Measurements from ENCODE around the gene HDAC9.

HDAC9 gene

DNA sequence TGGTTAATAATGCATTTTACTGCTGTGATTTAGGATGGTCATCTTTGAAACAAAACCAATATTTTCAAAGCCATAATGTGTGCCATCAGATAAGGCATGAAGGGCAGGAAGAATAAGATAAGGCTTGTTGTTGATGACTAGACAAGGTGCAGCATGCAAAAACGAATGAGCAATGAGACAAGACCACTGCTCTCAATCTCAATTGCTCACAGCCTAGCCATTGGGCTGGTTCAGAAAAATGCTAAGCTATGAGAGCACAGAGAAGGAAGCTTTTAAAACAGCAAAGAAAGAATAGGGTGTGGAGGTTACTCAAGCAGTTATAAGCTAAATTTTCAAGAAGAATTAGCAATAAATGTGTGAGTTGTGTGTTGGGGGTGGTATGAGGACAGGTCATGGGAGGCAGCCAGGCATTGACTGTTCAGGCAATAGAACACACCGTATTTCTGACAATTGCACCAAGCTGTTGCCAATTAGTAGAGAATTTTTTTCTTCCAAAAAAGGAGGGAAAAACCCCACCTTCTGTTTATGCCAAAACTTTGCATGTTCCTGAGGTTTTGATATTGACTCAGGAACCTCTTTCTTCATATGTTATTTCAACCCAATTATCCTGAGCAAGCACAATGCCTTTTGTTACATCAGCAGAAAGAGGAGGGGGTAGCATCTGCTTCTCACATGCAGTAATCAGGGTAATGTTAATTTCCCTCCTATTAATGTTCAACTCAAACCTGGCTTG is 276.5 kb downstream of the HDAC9 start:
- in situ Hi-C loops (cut with MboI; ENCODE audit: low sequenced_read_pairs): no loop called here

DNA sequence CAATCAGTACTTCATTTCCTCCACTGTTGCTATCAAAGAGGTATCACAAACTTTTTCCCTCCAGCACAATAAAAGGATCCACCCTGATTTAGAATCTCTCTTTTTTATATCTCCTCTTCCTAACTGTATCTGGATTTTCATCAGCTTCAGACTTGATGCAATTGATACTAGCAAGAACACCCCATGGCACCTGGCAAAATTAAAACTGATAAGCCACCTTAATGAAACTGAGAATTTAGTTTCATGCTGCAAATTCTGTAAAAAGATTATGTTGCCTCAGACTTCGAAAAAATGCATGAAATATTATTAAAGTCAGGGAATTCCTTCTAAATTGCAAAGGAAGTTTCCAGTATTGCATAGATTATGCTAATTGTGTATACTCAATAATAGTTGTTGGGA is 277.0 kb downstream of the HDAC9 start:
- in situ Hi-C loops (cut with MboI; ENCODE audit: low sequenced_read_pairs): no loop called here

DNA sequence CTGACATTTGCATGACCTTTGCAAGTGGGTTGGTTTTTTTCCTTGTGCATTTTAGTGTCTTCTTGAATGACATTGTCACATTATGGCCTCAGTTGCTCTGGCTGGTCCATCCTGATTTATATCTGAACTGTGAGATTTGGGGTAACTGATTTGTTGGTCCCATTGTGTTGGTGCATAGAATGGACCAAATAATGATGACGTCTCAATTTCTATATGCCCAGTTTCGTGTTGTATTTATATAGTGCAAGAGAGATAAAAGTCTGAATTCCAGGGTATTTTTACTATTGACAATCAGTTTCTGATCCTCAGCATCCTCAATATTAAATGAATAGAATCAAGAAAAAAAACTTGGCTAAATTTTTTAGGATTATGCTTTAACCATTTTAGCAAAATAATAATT is 281.8 kb downstream of the HDAC9 start:
- in situ Hi-C loops (cut with MboI; ENCODE audit: low sequenced_read_pairs): no loop called here

DNA sequence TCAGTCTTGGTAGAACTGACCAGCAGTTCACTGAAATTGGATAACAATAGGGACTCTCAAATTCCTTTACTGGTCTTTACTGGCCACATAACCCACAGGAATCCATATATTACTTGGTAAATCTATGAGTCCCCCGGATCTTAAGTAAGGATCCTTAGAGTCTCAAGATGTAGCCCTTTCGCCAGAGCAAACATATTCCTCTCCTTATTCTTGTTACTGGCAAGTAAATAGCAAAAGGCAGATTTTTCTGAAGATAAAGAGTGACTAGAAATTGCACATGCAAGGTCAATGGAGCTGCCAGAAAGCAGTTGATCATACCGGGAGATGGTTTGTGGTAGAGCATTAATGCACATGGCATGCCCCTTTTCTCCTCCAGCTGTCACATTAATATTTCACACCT is 283.0 kb downstream of the HDAC9 start:
- in situ Hi-C loops (cut with MboI; ENCODE audit: low sequenced_read_pairs): no loop called here

DNA sequence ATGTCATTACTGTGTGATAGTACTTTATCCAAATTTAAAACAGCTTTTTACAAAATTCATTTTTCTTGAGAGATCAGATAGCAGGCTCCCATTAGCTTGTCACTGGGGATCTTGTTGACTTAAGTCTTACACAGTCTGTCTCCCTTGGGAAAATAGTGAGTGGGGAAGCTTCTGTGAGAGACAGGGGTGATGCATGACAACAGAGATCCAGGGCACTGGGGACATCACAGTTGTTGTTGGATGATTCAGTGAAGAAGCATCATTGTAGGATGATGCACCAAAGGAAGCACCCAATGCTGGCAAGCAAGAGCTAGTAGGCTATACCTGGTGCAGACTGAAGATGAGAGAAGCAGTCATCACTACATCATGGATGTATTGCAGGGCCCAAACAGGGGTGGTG is 284.7 kb downstream of the HDAC9 start:
- in situ Hi-C loops (cut with MboI; ENCODE audit: low sequenced_read_pairs): no loop called here

DNA sequence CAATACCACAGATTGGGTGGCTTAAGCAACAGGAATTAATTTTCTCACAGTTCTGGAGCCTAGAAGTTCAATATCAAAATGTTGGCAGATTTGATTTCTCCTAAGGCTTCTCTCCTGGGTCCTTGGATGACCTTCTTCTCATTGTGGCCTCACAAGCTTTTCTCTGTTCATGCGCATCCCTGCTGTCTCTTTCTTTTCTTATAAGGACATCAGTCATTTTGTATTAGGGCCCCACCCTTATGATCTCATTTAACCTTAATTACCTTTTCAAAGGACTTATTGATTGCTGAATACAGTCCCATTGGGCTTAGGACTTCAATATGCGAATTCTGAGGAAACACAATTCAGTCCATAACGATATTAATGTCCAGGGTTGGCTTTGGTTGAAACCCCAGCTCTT is 285.4 kb downstream of the HDAC9 start:
- in situ Hi-C loops (cut with MboI; ENCODE audit: low sequenced_read_pairs): no loop called here

DNA sequence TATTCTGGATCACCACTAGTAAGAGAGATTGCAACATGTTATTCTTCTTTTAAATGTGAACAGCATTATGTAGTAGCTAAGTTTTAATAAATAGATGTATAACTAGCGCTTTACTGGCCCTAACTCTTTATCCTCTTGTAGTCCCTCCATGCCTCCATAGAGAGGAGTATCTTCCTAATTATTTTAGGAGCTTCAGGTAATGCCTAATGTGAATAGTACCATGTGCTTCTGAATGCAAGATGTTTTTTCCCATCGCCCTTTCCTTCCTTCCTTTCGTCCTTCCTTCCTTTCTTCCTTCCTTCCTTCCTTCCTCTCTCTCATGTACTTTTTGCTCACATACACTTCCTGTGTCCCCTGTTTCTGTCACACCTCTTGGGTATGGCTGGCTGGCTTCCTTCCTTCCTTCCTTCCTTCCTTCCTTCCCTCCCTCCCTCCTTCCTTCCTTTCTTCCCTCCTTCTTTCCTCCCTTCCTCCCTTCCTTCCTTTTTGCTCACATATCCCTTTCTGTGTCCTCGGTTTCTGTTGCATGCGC is 290.7 kb downstream of the HDAC9 start:
- in situ Hi-C loops (cut with MboI; ENCODE audit: low sequenced_read_pairs): no loop called here

DNA sequence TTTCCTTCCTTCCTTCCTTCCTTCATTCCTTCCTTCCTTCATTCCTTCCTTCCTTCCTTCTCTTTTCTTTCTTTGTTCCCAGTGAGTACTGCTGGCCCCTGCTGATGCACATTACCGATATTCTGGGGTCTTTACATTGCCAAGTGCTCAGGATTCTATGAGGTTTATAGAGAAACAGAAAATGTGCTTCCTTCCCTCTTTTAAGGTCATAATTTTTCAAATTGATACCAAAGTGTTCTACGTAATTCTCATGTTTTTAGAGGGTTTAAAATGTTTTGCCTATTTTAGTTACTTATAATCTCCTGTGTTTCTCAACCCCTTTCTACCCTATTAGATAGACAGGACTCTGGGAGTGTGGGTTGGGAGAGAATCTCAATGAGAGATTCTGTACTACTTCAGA is 291.2 kb downstream of the HDAC9 start:
- in situ Hi-C loops (cut with MboI; ENCODE audit: low sequenced_read_pairs): no loop called here

DNA sequence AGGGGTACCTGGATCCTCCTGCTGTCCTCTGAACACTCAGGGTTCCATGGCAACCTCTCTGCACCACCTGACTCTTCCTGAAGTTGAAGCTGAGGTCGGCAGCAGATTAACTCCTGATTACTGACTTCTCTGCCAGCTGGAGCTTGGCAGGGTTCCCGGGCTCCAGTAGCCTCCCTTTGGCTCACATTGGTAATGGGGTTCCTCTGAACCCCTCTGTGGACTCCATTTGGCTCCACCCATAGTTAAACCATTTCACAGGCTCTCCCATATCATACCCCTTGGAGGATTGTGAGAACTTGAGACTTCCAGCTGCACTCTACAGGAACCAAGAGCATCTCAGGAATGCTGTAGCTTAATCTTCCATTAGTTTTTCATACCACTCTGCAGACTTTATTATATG is 292.5 kb downstream of the HDAC9 start:
- in situ Hi-C loops (cut with MboI; ENCODE audit: low sequenced_read_pairs): no loop called here

DNA sequence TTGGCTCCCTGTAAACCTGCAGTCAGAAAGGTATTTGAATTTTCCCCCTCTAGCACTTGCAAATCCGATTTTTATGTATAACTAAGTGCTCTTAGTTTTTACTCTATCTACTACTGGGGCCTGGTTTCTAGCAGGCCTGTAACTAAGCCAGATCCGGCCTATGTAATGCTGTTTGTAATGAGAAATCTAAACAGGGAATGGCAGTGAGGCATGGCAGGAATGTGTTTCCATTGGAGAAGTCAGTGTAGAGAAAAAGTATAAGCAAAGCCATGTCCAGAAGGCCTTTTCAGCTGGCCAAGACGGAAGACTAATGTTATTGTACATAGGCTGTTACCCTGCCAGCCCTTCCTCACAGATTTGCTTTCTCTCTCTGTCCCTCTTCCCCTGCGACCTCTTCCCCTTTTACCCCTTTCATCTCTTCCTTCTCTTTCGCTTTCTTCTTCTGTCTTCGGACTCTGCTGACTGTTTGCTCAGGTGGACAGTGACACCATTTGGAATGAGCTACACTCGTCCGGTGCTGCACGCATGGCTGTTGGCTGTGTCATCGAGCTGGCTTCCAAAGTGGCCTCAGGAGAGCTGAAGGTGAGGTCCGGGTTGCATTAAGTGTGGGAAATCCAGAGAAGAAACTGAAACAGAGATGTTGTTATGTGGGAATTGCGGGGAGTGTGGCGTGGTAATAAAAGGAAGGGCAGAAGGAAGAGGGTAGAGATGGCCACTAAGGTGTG is 297.5 kb downstream of the HDAC9 start:
- in situ Hi-C loops (cut with MboI; ENCODE audit: low sequenced_read_pairs): no loop called here

DNA sequence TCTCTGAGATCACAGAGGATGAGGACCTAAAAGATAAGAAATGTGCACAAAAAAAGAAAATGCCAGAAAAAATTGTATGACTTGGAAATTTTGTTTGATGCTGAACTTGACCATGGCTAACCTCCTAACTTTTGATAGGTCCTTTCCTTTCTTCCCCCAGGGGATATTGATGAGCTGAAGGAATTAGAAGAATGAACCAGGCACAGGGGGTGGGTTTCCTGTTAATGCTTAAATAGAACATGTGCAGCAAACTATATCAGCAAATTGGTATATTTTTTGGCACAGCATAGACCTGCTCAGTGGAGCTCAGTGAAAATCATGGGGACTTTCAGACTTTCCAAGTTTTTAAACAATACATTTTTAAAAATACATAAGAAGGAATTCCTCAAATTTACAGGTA is 300.7 kb downstream of the HDAC9 start:
- in situ Hi-C loops (cut with MboI; ENCODE audit: low sequenced_read_pairs): no loop called here

DNA sequence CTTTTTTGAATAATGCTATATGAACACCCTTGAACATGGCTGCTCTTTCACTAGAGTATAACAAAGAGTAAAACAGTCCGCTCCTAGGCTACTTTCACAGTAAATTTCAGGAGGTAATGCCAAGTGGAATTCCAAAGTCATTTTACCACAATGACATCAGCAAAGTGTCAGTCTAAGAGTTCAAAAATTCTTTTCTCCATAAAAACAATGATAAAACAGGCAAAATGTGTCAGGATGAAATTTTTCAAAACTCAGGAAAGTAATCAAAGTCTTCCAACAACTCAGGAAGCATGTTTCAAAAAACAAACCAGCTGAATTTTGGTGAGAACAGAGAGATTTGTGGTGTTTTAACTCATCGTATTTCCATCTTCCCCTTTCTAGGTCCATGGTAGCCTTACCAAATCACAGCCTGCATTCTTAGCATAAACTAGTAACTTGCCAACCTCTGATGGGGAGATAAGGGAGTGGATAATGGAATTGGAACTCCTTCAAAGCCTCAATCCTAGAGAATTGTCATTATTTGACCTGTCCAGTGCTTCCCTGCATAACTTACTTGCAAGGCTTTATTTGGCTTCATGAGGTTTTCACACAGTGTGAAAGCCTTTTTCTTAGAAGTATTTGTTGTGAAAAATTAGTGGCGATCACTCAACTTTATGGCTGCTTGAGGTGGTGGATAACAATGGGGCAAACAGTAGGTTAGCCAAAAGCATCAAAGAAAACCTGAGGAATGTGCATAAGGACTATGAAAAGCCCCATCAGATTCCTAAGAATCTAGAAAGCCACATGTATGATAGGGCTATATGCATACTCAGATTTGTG is 302.7 kb downstream of the HDAC9 start:
- in situ Hi-C loops (cut with MboI; ENCODE audit: low sequenced_read_pairs): no loop called here

DNA sequence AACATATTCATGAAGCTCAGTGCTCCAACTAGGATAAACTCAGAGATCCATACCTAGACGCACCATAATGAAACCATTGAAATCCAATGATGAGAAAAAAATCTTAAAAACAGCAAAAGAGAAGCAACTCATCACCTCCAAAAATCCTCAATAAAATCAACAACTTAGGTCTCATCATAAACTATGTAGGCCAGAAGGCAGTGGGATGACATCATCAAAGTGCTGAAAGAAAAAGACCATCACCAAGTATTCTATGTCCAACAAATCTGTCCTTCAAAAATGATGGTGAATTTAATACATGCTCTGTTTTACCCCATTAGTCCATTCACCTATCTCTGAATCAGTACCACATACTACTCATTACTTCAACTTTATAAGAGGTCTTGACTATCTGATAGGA is 304.4 kb downstream of the HDAC9 start:
- in situ Hi-C loops (cut with MboI; ENCODE audit: low sequenced_read_pairs): no loop called here

DNA sequence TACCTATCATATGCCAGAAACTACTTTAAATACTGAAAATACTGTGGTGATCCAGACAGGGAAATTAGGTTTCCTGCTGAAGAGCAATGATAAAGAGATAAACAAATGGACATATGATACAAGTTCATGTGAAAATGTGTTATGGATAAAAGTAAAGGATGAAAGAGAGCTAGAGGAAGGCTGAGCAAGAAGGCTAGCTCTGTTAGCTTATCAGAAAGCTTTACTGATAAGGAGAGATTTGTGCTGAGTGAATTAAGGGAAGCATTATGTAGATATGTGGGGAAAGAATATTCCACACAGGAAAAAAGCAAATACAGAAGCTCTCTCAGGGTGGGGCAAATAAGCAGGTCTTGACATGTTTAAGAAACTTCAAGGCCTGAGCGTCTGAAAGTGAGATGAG is 308.4 kb downstream of the HDAC9 start:
- in situ Hi-C loops (cut with MboI; ENCODE audit: low sequenced_read_pairs): no loop called here

DNA sequence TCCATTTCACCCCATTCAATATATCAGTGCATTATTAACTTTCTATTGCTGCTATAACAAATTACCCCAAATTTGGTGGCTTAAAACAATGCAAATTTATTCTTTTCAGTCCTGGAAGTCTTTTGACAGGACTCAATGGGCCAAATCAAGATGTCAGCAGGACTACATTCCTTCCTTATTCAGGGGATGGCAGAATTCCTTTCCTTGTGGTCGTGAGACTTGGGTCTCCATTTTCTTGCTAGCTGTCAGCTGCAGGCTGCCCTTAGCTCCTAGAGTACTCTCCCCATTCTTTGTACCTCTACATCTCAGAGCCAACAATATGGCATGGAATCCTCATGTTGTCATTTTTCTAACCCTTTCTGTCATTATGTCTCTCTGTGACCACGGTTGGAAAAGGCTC is 310.6 kb downstream of the HDAC9 start:
- in situ Hi-C loops (cut with MboI; ENCODE audit: low sequenced_read_pairs): no loop called here

DNA sequence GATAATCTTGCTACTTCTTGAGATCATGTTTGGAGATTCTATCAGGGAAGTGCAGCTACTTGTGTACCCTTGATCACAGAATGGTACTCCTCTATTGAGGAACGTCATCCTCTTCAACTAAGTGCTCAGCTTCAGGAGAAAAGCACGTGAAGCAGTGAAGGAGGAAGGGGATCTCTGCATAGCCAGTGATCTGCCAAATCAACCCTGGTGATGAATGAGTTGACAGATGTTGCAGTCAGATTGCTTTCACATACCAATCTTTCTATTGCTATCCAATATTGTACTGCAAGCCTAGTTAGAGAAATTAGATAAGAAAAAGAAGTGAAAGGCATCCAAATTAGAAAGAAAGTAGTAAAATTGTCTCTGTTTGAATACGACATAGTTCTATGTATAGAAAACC is 312.5 kb downstream of the HDAC9 start:
- in situ Hi-C loops (cut with MboI; ENCODE audit: low sequenced_read_pairs): no loop called here

DNA sequence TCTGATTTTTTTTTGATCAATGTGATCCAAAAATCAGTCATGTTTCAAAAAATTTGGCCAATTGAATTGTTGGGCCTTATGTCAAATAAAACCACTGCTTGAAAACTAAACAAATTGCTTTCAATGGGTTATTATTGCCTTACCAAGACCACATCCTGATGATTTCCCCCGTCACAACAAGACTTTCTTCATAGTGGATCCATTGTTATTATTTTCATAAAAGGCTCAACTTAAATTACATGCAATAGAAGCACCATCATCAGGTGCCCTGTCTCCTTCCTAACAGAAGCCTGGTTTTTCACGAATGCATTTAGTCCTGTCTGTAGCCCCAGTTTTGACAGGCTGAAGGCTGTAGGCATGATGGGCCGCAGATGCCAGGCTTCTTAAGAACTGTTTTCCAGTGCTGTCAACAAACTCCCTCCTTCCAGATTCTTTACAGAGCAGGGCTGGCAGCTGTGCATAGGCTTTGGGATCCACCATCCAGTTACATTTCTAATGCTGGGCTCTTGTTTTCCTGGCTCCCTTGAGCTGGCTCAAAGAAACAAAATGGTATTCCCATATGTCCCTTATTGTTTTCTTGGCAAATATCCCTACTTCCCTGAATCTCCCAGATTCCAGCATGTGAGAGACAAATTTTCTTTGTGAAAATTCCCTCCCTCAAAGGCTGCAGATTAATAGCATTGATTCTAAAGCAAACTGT is 319.9 kb downstream of the HDAC9 start:
- in situ Hi-C loops (cut with MboI; ENCODE audit: low sequenced_read_pairs): no loop called here

DNA sequence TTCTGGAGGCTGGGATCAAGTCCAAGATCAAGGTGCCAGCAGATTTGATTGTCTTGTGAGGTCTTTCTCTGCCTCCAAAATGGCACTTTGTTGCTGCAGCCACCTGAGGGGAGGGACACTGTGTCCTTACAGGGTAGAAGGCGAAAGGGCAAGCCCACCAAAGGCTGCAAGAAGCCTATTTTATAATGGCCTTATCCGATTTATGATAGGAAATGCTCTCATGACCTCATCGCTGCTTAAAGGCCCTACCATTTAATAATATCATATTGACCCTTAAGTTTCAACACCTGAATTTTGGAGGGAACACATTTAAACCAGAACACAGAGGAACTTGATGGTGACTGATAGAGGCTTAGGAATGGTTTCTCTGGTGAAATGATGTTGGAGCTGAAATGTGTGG is 325.4 kb downstream of the HDAC9 start:
- in situ Hi-C loops (cut with MboI; ENCODE audit: low sequenced_read_pairs): no loop called here

DNA sequence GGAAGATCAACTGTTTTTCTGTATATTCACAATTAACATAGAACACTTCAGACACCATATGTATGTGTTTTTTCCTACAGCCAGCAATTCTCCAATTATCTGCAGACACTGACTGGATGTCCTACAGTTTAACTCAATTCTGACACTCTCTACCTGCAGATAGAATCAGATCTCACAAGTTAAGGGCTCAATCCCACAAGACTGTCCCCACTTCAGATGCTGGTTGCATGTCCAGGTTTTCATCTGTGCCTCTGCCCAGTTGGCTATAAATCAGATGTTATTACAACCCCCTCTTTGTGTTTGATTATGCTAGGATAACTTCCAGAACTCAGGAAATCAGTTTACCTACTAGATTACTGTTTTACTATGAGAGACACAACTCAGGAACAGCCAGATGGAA is 326.0 kb downstream of the HDAC9 start:
- in situ Hi-C loops (cut with MboI; ENCODE audit: low sequenced_read_pairs): no loop called here

DNA sequence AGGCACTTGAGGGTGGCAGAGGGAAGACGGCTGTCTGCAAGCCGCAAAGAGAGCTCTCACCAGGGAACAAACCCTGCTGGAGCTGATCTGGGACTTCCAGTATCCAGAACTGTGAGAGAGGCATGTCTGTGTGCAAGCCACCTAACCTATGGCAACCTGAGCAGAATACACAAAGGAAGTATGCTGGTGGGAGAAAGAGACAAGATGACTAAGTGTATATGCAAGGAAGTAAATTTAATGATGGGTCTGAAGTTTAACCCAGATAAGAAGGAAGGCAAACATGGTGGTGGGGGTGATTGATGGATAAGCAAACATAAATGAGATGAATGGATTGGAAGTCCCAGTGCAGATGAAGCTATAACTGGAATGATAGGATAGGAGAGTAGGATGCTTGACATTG is 328.6 kb downstream of the HDAC9 start:
- in situ Hi-C loops (cut with MboI; ENCODE audit: low sequenced_read_pairs): no loop called here
